Suppressor macrophage treated with lipopolysaccharide for 1 hour (primary cell): ENCODE results near the gene ATP2A1.
A peak's percentile ranks its signal among the peaks of the same experiment; 100 is the strongest.
"Not testable (repeated sequence)": the region's sequence is repeated elsewhere in the genome, so short reads cannot be mapped to it uniquely, and the experiment has no call there.

ENCODE experiments used
- DNase-seq, 3 donors: peaks; one replicate each; pipeline ENCODE4 v3.0.0-alpha.2; 2020 to 2022

Gene ATP2A1

GRCh38 chr16:28913946-28914724 is 35.8 kb downstream of the ATP2A1 start:
- no peak for DNase-seq

- DNase-seq: no peak
Observed at GRCh38 chr16:28915181-28915580, 36.9 kb downstream of the ATP2A1 start.

- DNase-seq: no peak
Observed at GRCh38 chr16:28917095-28917494, 38.8 kb downstream of the ATP2A1 start.

GRCh38 chr16:28918698-28919097 is 40.4 kb downstream of the ATP2A1 start:
- DNase-seq: no peak

- no peak for DNase-seq
Observed at GRCh38 chr16:28923231-28923587, 44.9 kb downstream of the ATP2A1 start.

GRCh38 chr16:28923652-28924398 is 45.5 kb downstream of the ATP2A1 start:
- DNase-seq: peak; percentile 32 to 48 (median 33)

- no peak for DNase-seq
Observed at GRCh38 chr16:28924399-28924761, 46.1 kb downstream of the ATP2A1 start.

GRCh38 chr16:28924762-28925385 is 46.6 kb downstream of the ATP2A1 start, which contains the start of gene RABEP2:
TSS of gene RABEP2 (minus strand) at chr16:28925238. CDS start at chr16:28925163, 75 bp downstream.
- DNase-seq: peak; percentile 94 to 97 (median 96)

- peak; percentile 80 to 84 (median 81) for DNase-seq
Observed at GRCh38 chr16:28925386-28926228, 47.3 kb downstream of the ATP2A1 start.

- DNase-seq: not testable (repeated sequence)
Observed at GRCh38 chr16:28926284-28926683, 48.0 kb downstream of the ATP2A1 start.

- DNase-seq: no peak
Observed at GRCh38 chr16:28927815-28928214, 49.5 kb downstream of the ATP2A1 start.

- DNase-seq: no peak
Observed at GRCh38 chr16:28930203-28930602, 51.9 kb downstream of the ATP2A1 start.

- DNase-seq: peak in 2 of 3 donors; percentile 26 to 27
Observed at GRCh38 chr16:28930652-28931051, 52.4 kb downstream of the ATP2A1 start.

- DNase-seq: no peak
Observed at GRCh38 chr16:28931801-28932225, 53.5 kb downstream of the ATP2A1 start, which contains the start of gene CD19. TSS of gene CD19 (plus strand) at chr16:28931971. CDS start at chr16:28932001, 30 bp downstream.

- DNase-seq: no peak
Observed at GRCh38 chr16:28932339-28933141, 54.3 kb downstream of the ATP2A1 start.

- DNase-seq: no peak
Observed at GRCh38 chr16:28933171-28933570, 54.9 kb downstream of the ATP2A1 start.

GRCh38 chr16:28935346-28935745 is 57.1 kb downstream of the ATP2A1 start:
- DNase-seq: no peak

GRCh38 chr16:28935924-28936783 is 57.9 kb downstream of the ATP2A1 start:
- peak; percentile 97 to 99 (median 98) for DNase-seq

GRCh38 chr16:28936784-28937155 is 58.5 kb downstream of the ATP2A1 start:
- DNase-seq: no peak

- no peak for DNase-seq
Observed at GRCh38 chr16:28937222-28937876, 59.1 kb downstream of the ATP2A1 start.
